ENCODE data around the gene RAB6A. TPM values are rescaled to one million over a fixed set of nuclear protein-coding genes. Genes with fewer than 3 reads are reported as not detected.

The RAB6A gene
- total and polyA plus RNA-seq, 3 donors from 2014 or later: 71.2 to 125 (median 104) TPM

DNA sequence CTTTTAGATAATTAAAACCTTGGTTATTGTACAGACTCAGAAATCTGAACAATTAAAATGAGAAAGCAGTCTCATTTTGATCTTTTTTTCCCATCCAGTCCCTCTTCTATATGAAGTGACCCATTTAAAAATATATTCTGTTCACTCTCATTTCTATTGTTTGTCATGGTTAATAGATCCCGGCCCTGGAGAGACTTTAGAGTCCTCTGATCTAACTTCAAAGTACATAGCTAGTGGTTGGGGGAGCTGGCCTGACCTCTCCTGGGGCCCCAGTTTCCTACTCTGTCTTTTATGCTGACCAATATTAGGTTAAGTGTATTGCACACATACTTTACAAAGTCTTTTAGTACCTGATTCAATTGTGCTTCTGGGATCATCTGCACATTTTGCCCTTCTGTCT is 40.3 kb upstream of the RAB6A start:
- 81 to 88% methylated on average over 1 of the region's 1 CpG for WGBS, 2 donors
- Histone ChIP-seq H3K9me3 (no peaks in the 10 kb centered on the region), H3K27me3 (no peaks in the 10 kb centered on the region), H3K27ac (no peak overlapping the region), H3K36me3 (ENCODE audit: low read depth, missing control alignments) (no peaks in the 10 kb centered on the region), H3K4me1 (no peaks in the 10 kb centered on the region), H3K4me3 (no peak overlapping the region)
- intact Hi-C loops (cut with DNase I; ENCODE audit: low total_unique reads): no loop called here
- TF ChIP-seq POLR2A (IDR thresholded peaks at IDR 0.05): no peak
- TF ChIP-seq, protein P1, sequence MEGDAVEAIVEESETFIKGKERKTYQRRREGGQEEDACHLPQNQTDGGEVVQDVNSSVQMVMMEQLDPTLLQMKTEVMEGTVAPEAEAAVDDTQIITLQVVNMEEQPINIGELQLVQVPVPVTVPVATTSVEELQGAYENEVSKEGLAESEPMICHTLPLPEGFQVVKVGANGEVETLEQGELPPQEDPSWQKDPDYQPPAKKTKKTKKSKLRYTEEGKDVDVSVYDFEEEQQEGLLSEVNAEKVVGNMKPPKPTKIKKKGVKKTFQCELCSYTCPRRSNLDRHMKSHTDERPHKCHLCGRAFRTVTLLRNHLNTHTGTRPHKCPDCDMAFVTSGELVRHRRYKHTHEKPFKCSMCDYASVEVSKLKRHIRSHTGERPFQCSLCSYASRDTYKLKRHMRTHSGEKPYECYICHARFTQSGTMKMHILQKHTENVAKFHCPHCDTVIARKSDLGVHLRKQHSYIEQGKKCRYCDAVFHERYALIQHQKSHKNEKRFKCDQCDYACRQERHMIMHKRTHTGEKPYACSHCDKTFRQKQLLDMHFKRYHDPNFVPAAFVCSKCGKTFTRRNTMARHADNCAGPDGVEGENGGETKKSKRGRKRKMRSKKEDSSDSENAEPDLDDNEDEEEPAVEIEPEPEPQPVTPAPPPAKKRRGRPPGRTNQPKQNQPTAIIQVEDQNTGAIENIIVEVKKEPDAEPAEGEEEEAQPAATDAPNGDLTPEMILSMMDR (IDR thresholded peaks at IDR 0.05): no peak
- no peak for DNase-seq

DNA sequence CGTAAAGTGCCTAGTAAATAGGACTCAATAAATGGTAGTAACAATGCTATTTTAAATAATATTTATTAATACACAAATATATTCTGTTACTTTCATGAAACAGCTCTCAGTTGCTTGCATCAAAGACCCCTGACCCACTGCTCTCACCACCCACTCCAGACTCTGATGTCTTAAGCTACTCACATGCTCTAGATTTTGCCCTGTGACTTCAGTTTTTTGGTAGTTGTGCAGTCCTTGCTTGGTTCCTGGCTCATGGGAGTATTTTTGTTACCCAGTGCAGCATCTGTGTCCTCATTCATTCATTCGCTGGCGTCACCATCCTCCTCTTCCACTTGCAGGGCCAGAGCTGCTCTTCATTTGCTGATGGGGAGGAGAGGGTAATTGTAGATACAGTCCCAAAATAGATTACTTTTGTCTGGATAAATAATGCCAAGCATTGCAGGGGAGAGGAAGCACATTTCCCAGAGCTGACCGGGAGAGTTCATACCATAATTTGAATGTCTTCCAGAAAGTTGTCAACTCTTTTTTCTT is 39.5 kb upstream of the RAB6A start:
- no peaks in the 10 kb centered on the region for H3K36me3 ChIP-seq (ENCODE audit: low read depth, missing control alignments)
- H3K27ac ChIP-seq: no peak overlapping the region
- 79 to 86% methylated on average over 4 of the region's 4 CpGs for WGBS, 2 donors
- H3K9me3 ChIP-seq: no peaks in the 10 kb centered on the region
- no peaks in the 10 kb centered on the region for H3K27me3 ChIP-seq
- DNase-seq: no peak
- TF ChIP-seq POLR2A (IDR thresholded peaks at IDR 0.05): no peak
- TF ChIP-seq, protein P1 (IDR thresholded peaks at IDR 0.05): no peak
- intact Hi-C loops (cut with DNase I; ENCODE audit: low total_unique reads): no loop called here
- H3K4me1 ChIP-seq: no peaks in the 10 kb centered on the region
- no peak overlapping the region for H3K4me3 ChIP-seq

DNA sequence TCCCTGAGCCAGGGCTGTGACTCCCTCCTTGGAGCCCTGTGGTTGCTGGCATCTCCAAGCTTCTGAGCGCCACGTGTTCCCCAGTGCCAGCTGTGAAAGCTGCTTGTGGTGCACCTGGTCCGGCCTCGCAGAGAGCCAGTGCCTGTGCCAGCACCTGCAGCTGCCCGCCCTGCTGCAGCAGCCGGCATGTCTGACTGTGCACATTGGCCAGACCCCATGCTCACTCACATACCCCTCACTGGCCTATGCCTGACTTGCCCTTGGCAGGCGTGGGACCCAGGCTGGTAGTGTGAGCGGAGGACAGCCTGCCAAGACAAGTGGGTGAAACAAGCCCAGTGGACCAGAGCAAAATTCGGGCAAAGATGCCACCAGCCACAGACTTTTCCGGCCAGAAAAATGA is 36.6 kb upstream of the RAB6A start:
- TF ChIP-seq, protein P1 (IDR thresholded peaks at IDR 0.05): no peak
- no peak for TF ChIP-seq POLR2A (IDR thresholded peaks at IDR 0.05)
- intact Hi-C loops (cut with DNase I; ENCODE audit: low total_unique reads): no loop called here
- no peak overlapping the region for H3K27ac ChIP-seq
- no peaks in the 10 kb centered on the region for H3K9me3 ChIP-seq
- no peaks in the 10 kb centered on the region for H3K27me3 ChIP-seq
- H3K36me3 ChIP-seq (ENCODE audit: low read depth, missing control alignments): no peaks in the 10 kb centered on the region
- no peaks in the 10 kb centered on the region for H3K4me1 ChIP-seq
- DNase-seq: no peak
- H3K4me3 ChIP-seq: no peak overlapping the region
- 86 to 92% methylated on average over 6 to 10 of the region's 10 CpGs for WGBS, 2 donors

DNA sequence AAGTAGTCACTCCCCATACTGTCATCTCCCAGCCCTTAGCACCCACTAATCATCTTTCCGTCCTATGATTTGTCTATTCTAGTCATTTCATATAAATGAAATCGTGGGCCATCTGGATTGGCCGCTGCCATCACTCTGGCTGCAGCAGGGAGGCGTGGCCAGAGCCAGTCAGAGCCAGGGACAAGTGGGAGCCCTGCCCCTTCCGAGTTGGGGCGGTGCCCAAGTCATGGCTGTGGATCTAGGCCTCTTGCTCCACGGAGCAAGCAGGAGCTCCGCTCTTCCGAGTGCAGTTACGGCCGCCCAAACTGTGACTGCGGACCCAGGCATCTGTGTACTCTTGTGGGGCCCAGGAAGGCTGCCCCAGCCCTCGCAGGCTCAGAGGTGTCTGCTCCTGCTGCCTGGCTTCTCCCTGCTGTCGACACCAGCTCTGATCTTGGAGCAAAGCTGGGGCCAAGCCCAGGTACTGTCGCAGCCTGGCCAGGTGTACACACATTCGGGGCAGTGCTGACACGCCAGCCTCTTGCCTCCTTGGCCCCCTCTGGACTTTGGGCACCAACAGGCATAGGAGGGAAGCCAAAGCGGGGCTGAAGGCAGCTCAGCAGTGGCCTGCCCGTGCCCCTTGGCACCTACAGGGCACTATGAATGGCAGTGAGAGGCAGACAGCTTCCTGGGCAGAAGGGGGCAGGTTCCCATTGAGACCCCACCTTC is 35.2 kb upstream of the RAB6A start:
- H3K27ac ChIP-seq: no peak overlapping the region
- WGBS, 2 donors: 81 to 85% methylated on average over 11 to 19 of the region's 19 CpGs
- H3K36me3 ChIP-seq (ENCODE audit: low read depth, missing control alignments): no peaks in the 10 kb centered on the region
- no peak for TF ChIP-seq POLR2A (IDR thresholded peaks at IDR 0.05)
- TF ChIP-seq, protein P1 (IDR thresholded peaks at IDR 0.05): no peak
- no peaks in the 10 kb centered on the region for H3K4me1 ChIP-seq
- intact Hi-C loops (cut with DNase I; ENCODE audit: low total_unique reads): no loop called here
- DNase-seq: no peak
- H3K4me3 ChIP-seq: no peak overlapping the region
- no peaks in the 10 kb centered on the region for H3K27me3 ChIP-seq
- no peaks in the 10 kb centered on the region for H3K9me3 ChIP-seq

DNA sequence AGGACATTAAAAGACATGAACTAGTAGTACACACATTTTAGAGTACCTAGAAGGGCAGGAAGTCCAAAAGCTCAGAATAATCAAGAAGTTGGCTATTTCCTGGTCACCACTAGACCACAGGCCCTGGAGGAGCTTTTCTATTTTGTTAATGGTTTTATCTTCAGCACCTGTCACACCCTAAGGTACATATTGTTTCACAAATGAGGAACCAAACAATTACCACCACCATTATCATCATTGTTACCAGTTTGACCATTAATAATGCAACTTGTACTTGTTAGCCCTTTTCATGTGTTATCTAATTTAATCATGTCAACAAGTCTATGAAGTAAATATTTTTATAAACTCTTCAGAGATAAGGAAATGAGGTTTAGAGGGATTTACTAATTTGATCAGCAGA is 31.7 kb upstream of the RAB6A start:
- TF ChIP-seq, protein P1 (IDR thresholded peaks at IDR 0.05): no peak
- no peak for TF ChIP-seq POLR2A (IDR thresholded peaks at IDR 0.05)

More for the DNA sequence above, 31.7 kb upstream of the RAB6A start:
- intact Hi-C loops (cut with DNase I; ENCODE audit: low total_unique reads): no loop called here
- no peak overlapping the region for H3K4me3 ChIP-seq
- H3K27ac ChIP-seq: no peak overlapping the region
- H3K9me3 ChIP-seq: no peaks in the 10 kb centered on the region
- DNase-seq: no peak
- peaks cover 8% of the 10 kb centered on the region for H3K4me1 ChIP-seq
- H3K36me3 ChIP-seq (ENCODE audit: low read depth, missing control alignments): no peaks in the 10 kb centered on the region
- no peaks in the 10 kb centered on the region for H3K27me3 ChIP-seq
